Measurements from ENCODE around the gene FKTN. TPM values are rescaled to one million over a fixed set of nuclear protein-coding genes. Genes with fewer than 3 reads are reported as not detected.

The FKTN gene
- total and polyA plus RNA-seq, 9 of the 15 experiments (the other 6 are each of a cell fraction or from before 2014, with no cell fraction given), result 5.4 to 16.3 (median 10.4) TPM

DNA sequence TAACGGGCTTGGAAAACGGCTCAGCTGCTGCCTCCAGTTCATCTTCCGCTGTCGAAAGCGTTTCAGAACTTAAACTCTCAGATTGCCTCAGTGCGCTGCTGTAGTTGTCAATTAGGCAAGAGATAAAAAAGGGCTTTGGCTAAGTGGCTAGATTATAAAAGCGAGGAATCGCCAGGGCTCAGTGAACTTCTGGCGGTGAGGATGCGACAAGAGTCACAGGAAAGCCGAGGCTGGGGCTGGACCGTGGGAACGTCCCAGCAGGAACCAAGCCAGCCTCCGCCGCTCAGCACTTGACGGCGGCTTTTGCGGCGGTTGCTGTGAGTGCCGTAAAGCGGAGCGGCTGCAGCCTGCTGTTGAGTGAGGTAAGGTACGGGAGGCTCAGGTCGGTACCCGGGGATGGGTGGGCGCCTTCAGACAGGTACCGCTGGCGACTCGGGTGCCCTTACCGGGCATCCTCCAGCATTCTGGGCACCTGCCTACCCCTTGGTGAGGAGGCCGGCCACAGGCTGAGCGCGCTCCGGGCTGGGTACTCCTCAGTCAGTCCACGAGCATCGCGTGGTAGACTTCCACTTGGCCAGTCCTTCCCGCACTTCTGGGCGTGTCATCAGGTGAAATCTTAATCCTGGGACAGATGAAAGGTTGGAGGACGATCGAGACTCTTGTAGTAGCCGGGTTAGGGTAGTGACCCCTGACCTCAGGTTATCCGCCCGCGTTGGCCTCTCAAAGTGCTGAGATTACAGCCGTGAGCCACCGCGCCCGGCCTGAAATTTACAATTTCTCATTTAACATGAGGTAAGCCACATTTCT is at the start of gene FKTN (continued):
- TF ChIP-seq, protein P1, sequence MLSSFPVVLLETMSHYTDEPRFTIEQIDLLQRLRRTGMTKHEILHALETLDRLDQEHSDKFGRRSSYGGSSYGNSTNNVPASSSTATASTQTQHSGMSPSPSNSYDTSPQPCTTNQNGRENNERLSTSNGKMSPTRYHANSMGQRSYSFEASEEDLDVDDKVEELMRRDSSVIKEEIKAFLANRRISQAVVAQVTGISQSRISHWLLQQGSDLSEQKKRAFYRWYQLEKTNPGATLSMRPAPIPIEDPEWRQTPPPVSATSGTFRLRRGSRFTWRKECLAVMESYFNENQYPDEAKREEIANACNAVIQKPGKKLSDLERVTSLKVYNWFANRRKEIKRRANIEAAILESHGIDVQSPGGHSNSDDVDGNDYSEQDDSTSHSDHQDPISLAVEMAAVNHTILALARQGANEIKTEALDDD (IDR thresholded peaks at IDR 0.05), result no peak
- TF ChIP-seq KDM5B (IDR thresholded peaks at IDR 0.05; ENCODE audit: insufficient replicate concordance, low read depth, low read length), result peak; percentile 91
- TF ChIP-seq KDM4B (IDR thresholded peaks at IDR 0.05; ENCODE audit: borderline replicate concordance in 2 of 2, low read depth in 1 of 2), result no peak
- no peak for TF ChIP-seq ZBTB8A (IDR thresholded peaks at IDR 0.05; ENCODE audit: partially characterized antibody)
- TF ChIP-seq ZNF121 (CRISPR knock-in tag; conservative IDR thresholded peaks at IDR 0.05), result no peak
- TF ChIP-seq, protein P2, sequence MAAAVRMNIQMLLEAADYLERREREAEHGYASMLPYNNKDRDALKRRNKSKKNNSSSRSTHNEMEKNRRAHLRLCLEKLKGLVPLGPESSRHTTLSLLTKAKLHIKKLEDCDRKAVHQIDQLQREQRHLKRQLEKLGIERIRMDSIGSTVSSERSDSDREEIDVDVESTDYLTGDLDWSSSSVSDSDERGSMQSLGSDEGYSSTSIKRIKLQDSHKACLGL (CRISPR knock-in tag; IDR thresholded peaks at IDR 0.05; ENCODE audit: borderline replicate concordance, poor library complexity, severe bottlenecking), result no peak
- TF ChIP-seq RAD51 (IDR thresholded peaks at IDR 0.05; ENCODE audit: borderline replicate concordance, low read depth), result no peak
- TF ChIP-seq MAZ (CRISPR knock-in tag; conservative IDR thresholded peaks at IDR 0.05 in 1 of 2, IDR thresholded peaks at IDR 0.05 in 1 of 2), result peak; percentile 21 to 37; a peak in 1 of 4 replicates
- TF ChIP-seq RBM34 (IDR thresholded peaks at IDR 0.05; ENCODE audit: borderline replicate concordance, insufficient read depth, low read length), result no peak
- no peak for TF ChIP-seq CBX3 (IDR thresholded peaks at IDR 0.05; ENCODE audit: borderline replicate concordance in 1 of 2, low read length in 2 of 2)
- no peak for TF ChIP-seq FOXJ2 (tag; IDR thresholded peaks at IDR 0.05)
- TF ChIP-seq MTA1 (IDR thresholded peaks at IDR 0.05; ENCODE audit: borderline replicate concordance), result no peak
- TF ChIP-seq ATF7 (IDR thresholded peaks at IDR 0.05), result peak; percentile 47; the same call in 1 of the 2 replicates
- TF ChIP-seq GABPB1 (CRISPR knock-in tag; IDR thresholded peaks at IDR 0.05), result 0 out of 2 replicates have a peak, but pooled peaks have one; percentile 49
- TF ChIP-seq NR3C1 (CRISPR knock-in tag; IDR thresholded peaks at IDR 0.05), result no peak
- TF ChIP-seq CBX1 (IDR thresholded peaks at IDR 0.05; ENCODE audit: low read depth), result no peak
- TF ChIP-seq, protein P3, sequence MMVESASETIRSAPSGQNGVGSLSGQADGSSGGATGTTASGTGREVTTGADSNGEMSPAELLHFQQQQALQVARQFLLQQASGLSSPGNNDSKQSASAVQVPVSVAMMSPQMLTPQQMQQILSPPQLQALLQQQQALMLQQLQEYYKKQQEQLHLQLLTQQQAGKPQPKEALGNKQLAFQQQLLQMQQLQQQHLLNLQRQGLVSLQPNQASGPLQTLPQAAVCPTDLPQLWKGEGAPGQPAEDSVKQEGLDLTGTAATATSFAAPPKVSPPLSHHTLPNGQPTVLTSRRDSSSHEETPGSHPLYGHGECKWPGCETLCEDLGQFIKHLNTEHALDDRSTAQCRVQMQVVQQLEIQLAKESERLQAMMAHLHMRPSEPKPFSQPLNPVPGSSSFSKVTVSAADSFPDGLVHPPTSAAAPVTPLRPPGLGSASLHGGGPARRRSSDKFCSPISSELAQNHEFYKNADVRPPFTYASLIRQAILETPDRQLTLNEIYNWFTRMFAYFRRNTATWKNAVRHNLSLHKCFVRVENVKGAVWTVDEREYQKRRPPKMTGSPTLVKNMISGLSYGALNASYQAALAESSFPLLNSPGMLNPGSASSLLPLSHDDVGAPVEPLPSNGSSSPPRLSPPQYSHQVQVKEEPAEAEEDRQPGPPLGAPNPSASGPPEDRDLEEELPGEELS (CRISPR knock-in tag; IDR thresholded peaks at IDR 0.05; ENCODE audit: borderline replicate concordance), result 0 out of 2 replicates have a peak, but pooled peaks have one; percentile 57
- no peak for TF ChIP-seq NCOR1 (IDR thresholded peaks at IDR 0.05)
- no peak for TF ChIP-seq MCM7 (IDR thresholded peaks at IDR 0.05)
